ENCODE data around the gene CSRP1. TPM values are rescaled to one million over a fixed set of nuclear protein-coding genes. Genes with fewer than 3 reads are reported as not detected.

CSRP1 gene
- total RNA-seq, 2 donors from 2014 or later: 186 to 376 TPM

GRCh38 chr1:201503397-201504176, 3.3 kb downstream of the CSRP1 start:
- no peak overlapping the region for H3K4me3 ChIP-seq
- H3K27ac ChIP-seq: peak overlapping the region; percentile 91
- H3K4me1 ChIP-seq: peaks cover 6% of the 10 kb centered on the region
- H3K27me3 ChIP-seq: no peaks in the 10 kb centered on the region
- no peak for DNase-seq
- H3K9me3 ChIP-seq: no peaks in the 10 kb centered on the region
- peak overlapping the region in 1 of 2 donors; percentile 51 for H3K9ac ChIP-seq (ENCODE audit: low read depth in 2 of 2, low read length in 2 of 2)
- TF ChIP-seq CTCF (IDR thresholded peaks at IDR 0.05): no peak
- H3K36me3 ChIP-seq: no peaks in the 10 kb centered on the region
- intact Hi-C loops (cut with DNase I): no loop called here

- DNase-seq: no peak
- no peaks in the 10 kb centered on the region for H3K27me3 ChIP-seq
- no peak for TF ChIP-seq CTCF (IDR thresholded peaks at IDR 0.05)
- H3K27ac ChIP-seq: peak overlapping the region; percentile 91
- no peaks in the 10 kb centered on the region for H3K36me3 ChIP-seq
- H3K9ac ChIP-seq (ENCODE audit: low read depth in 2 of 2, low read length in 2 of 2): peak overlapping the region; percentile 5 to 51
- H3K4me1 ChIP-seq: peaks cover 6% of the 10 kb centered on the region
- H3K4me3 ChIP-seq: no peak overlapping the region
- no peaks in the 10 kb centered on the region for H3K9me3 ChIP-seq
- intact Hi-C loops (cut with DNase I): no loop called here
Measured at GRCh38 chr1:201502511-201502857, 4.4 kb downstream of the CSRP1 start.

- H3K27me3 ChIP-seq: no peaks in the 10 kb centered on the region
- TF ChIP-seq CTCF (IDR thresholded peaks at IDR 0.05): no peak
- H3K9ac ChIP-seq (ENCODE audit: low read depth in 2 of 2, low read length in 2 of 2): peak overlapping the region; percentile 5 to 51
- DNase-seq: no peak
- H3K27ac ChIP-seq: peak overlapping the region; percentile 91
- no peak overlapping the region for H3K4me3 ChIP-seq
- H3K9me3 ChIP-seq: no peaks in the 10 kb centered on the region
- intact Hi-C loops (cut with DNase I): no loop called here
- peaks cover 6% of the 10 kb centered on the region for H3K4me1 ChIP-seq
- no peaks in the 10 kb centered on the region for H3K36me3 ChIP-seq
Measured at GRCh38 chr1:201501812-201502510, 5.0 kb downstream of the CSRP1 start.

GRCh38 chr1:201501144-201501543, 5.8 kb downstream of the CSRP1 start:
- Histone ChIP-seq H3K4me3 (no peak overlapping the region), H3K9ac (ENCODE audit: low read depth in 2 of 2, low read length in 2 of 2) (peak overlapping the region; percentile 28 to 59), H3K4me1 (peaks cover 6% of the 10 kb centered on the region), H3K27me3 (no peaks in the 10 kb centered on the region), H3K27ac (peak overlapping the region; percentile 91), H3K36me3 (no peaks in the 10 kb centered on the region), H3K9me3 (no peaks in the 10 kb centered on the region)
- no peak for TF ChIP-seq CTCF (IDR thresholded peaks at IDR 0.05)
- intact Hi-C loops (cut with DNase I): no loop called here
- DNase-seq: no peak

GRCh38 chr1:201500670-201501120, 6.2 kb downstream of the CSRP1 start:
- H3K27me3 ChIP-seq: no peaks in the 10 kb centered on the region
- no peak for TF ChIP-seq CTCF (IDR thresholded peaks at IDR 0.05)
- H3K9me3 ChIP-seq: no peaks in the 10 kb centered on the region
- H3K4me3 ChIP-seq: no peak overlapping the region
- peak overlapping the region; percentile 91 for H3K27ac ChIP-seq
- H3K9ac ChIP-seq (ENCODE audit: low read depth in 2 of 2, low read length in 2 of 2): peak overlapping the region; percentile 27 to 59
- no peak for DNase-seq
- H3K36me3 ChIP-seq: no peaks in the 10 kb centered on the region
- intact Hi-C loops (cut with DNase I): no loop called here
- H3K4me1 ChIP-seq: peaks cover 4% of the 10 kb centered on the region
